Glutamatergic neuron (in vitro differentiated cells): Measurements from ENCODE around the gene TBPL1. TPM values are rescaled to one million over a fixed set of nuclear protein-coding genes. Genes with fewer than 3 reads are reported as not detected.

Source experiments
- DNase-seq: peaks from one replicate; pipeline ENCODE4 v3.0.0; 2022
- H3K27ac Mint-ChIP-seq: one replicate; pipeline ENCODE4 v1.8.0; 2020; ENCODE audit warnings: mild to moderate bottlenecking, mixed read lengths, inconsistent platforms; ENCODE audit not compliant: unreplicated experiment
- H3K27me3 Mint-ChIP-seq: one replicate; pipeline ENCODE4 v1.8.0; 2020; ENCODE audit warnings: mild to moderate bottlenecking, moderate library complexity, mixed read lengths, inconsistent platforms; ENCODE audit not compliant: unreplicated experiment
- H3K36me3 Mint-ChIP-seq: one replicate; pipeline ENCODE4 v1.8.0; 2020; ENCODE audit warnings: mild to moderate bottlenecking, mixed read lengths, inconsistent platforms; ENCODE audit not compliant: unreplicated experiment
- H3K4me1 Mint-ChIP-seq: one replicate; pipeline ENCODE4 v1.8.0; 2020; ENCODE audit warnings: mild to moderate bottlenecking, low read depth, mixed read lengths, inconsistent platforms; ENCODE audit not compliant: unreplicated experiment
- H3K4me3 Mint-ChIP-seq: one replicate; pipeline ENCODE4 v1.8.0; 2020; ENCODE audit warnings: mild to moderate bottlenecking, mixed read lengths, inconsistent platforms; ENCODE audit not compliant: unreplicated experiment
- H3K9me3 Mint-ChIP-seq: one replicate; pipeline ENCODE4 v1.8.0; 2020; ENCODE audit warnings: mild to moderate bottlenecking, moderate library complexity, mixed read lengths, inconsistent platforms; ENCODE audit not compliant: unreplicated experiment
- total RNA-seq: library from RNA; stranded (reverse); fragmentation: NEBNext Ultra II Directional; extraction: Animal tissue kit (Norgen Biotek cat#: 25700); gene quantifications from one replicate; pipeline ENCODE4 v1.2.1, GENCODE V29; 2021; ENCODE audit not compliant: unreplicated experiment
- TF ChIP-seq, protein P1 (sequence below): fragments of 200-600 bp; sonication (generic); IDR thresholded peaks from one replicate; pipeline ENCODE4 v1.5.0; 2021; ENCODE audit not compliant: partially characterized antibody, unreplicated experiment

Gene TBPL1
- total RNA-seq, 1 donor from 2014 or later = 156 TPM

DNA sequence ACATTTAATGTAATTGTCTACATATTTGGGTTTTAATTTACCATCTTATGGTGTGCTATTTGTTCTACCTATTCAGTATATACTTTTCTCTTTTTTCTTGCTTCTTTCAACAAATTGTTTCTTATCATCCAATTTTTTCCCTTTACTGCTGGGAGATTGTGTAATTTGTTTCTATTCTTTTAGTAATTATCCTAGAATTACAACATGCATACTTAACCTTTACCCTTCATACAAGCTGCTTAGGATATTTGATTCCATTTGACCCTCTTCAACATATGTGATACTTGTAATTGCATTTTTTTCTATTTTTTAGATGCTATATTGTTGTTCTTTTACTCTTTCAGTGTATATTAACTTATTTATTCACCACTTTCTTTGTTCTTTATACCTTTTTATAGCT is 15.1 kb upstream of the TBPL1 start:
- no peaks in the 10 kb centered on the region for H3K4me1 Mint-ChIP-seq
- TF ChIP-seq, protein P1, sequence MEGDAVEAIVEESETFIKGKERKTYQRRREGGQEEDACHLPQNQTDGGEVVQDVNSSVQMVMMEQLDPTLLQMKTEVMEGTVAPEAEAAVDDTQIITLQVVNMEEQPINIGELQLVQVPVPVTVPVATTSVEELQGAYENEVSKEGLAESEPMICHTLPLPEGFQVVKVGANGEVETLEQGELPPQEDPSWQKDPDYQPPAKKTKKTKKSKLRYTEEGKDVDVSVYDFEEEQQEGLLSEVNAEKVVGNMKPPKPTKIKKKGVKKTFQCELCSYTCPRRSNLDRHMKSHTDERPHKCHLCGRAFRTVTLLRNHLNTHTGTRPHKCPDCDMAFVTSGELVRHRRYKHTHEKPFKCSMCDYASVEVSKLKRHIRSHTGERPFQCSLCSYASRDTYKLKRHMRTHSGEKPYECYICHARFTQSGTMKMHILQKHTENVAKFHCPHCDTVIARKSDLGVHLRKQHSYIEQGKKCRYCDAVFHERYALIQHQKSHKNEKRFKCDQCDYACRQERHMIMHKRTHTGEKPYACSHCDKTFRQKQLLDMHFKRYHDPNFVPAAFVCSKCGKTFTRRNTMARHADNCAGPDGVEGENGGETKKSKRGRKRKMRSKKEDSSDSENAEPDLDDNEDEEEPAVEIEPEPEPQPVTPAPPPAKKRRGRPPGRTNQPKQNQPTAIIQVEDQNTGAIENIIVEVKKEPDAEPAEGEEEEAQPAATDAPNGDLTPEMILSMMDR = no peak
- no peak for DNase-seq

DNA sequence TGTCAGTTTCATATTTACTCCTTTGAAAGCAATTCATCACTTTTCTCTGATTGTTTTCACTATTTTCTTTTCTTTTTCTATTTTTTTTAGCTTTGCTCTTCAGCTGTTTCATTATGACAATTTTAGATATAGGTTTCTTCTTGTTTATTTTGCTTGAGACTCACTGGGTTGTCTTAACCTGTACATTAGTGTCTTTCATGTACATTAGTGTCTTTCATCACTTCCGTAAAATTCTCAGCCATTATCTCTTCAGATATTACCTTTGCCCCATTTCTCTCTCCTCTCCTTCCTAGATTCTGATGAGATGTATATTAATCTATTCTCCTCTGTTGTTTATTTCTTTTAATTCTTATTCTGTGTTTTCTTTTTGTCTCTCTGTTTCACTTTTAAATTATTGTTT is 14.5 kb upstream of the TBPL1 start:
- TF ChIP-seq, protein P1 = no peak
- H3K4me1 Mint-ChIP-seq = no peaks in the 10 kb centered on the region
- peaks cover 15% of the 10 kb centered on the region for H3K36me3 Mint-ChIP-seq
- no peaks in the 10 kb centered on the region for H3K27me3 Mint-ChIP-seq
- DNase-seq = no peak
- H3K9me3 Mint-ChIP-seq = peaks cover 8% of the 10 kb centered on the region
- H3K27ac Mint-ChIP-seq = no peak overlapping the region
- H3K4me3 Mint-ChIP-seq = no peak overlapping the region

More for the DNA sequence above, 15.1 kb upstream of the TBPL1 start:
- Mint-ChIP-seq H3K27me3 (no peaks in the 10 kb centered on the region), H3K36me3 (peaks cover 21% of the 10 kb centered on the region), H3K4me3 (no peak overlapping the region), H3K27ac (no peak overlapping the region), H3K9me3 (peaks cover 9% of the 10 kb centered on the region)

DNA sequence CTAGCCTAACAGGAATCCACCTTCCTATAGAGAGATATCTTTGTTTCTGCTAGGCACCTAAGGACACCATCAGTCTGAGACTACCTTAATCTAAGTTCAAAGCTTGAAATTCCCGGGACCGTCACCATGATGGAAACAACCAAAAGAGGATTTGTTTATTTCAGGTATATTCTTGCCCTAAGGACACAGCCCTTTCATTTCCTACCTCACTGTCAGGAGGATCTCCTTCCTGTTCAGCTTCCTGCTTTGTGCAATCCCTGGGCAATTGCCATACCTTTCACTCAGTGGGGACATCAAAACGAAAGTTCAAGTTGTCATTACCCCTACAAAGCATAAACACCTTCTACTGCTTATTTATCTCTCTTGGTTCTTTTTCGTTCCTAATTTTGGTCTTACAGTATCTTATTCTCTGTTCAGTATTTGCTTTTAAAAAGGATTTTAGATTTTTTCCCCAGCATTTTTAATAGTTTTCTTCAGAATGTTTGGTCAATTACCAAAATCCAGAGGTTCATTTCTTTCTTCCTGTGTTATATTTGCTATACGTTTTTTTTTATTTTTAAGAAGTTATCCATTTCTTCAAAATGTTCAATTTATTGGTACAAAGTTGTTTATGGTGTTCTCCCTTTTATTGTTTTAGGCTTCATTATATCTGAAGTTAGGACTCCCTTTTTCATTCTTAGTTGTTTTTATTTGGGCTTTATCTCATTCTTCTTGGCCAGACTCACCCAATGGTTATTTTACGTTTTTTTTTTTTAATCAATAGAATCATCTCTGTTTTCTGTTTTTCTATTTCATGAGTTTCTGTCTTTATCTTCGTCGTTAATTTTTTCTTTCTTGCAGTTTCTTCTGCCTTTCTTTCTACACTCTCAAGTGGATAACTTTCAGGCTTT is 13.0 kb upstream of the TBPL1 start:
- Mint-ChIP-seq H3K36me3 (no peaks in the 10 kb centered on the region), H3K27me3 (no peaks in the 10 kb centered on the region), H3K4me3 (no peak overlapping the region), H3K27ac (no peak overlapping the region), H3K9me3 (peaks cover 2% of the 10 kb centered on the region), H3K4me1 (no peaks in the 10 kb centered on the region)
- no peak for DNase-seq
- TF ChIP-seq, protein P1 = no peak

DNA sequence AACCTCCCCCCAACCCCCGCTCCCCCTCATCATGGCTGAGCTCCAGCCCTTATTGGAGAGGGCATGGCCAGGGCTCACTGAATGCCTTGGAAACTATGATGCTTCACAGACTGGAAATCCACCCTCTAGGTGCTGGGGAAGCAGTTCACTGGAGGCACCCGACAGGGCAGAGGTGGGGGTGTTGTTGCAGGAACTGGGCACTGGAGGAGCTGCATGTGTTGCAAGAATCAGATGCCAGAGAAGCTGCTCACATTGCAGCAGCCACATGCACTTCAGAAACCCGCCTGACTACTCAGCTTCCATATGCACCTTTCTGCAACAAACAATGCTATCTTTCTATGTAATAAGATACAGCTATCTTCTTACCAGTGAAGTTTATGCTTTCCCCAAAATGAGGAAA is 7.9 kb upstream of the TBPL1 start:
- Mint-ChIP-seq H3K9me3 (no peaks in the 10 kb centered on the region), H3K36me3 (no peaks in the 10 kb centered on the region), H3K27me3 (no peaks in the 10 kb centered on the region), H3K27ac (no peak overlapping the region), H3K4me3 (no peak overlapping the region), H3K4me1 (no peaks in the 10 kb centered on the region)
- DNase-seq = no peak
- TF ChIP-seq, protein P1 = no peak

DNA sequence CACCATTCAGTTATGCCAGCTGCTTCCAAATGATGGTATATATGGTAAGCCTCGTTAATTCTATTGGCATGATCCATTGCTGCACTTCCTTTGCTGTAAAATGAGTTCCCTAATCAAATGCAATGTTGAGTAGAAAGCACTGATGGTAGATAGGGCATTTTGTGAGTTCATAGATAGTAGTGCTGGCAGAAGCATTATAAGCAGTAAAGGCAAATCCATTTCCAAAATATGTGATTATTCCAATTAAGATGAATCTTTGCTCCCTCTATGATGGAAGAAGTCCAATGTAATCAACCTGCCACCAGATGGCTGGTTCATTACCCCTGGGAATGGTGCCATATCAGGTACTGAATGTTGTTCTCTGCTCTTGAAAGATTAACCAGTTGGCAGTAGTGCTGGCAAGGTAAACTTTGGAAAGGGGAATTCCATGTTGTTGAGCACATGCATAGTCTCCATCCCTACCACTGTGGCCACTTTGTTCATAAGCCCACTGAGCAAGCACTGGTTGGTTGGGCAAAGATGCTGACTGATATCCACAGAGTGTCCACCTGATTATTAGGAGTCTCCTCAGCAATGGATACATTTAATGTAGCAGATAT is 5.6 kb upstream of the TBPL1 start:
- peaks cover 2% of the 10 kb centered on the region for H3K27me3 Mint-ChIP-seq
- peaks cover 5% of the 10 kb centered on the region for H3K4me1 Mint-ChIP-seq
- H3K27ac Mint-ChIP-seq = no peak overlapping the region
- DNase-seq = no peak
- H3K9me3 Mint-ChIP-seq = peaks cover 4% of the 10 kb centered on the region
- TF ChIP-seq, protein P1 = no peak
- no peak overlapping the region for H3K4me3 Mint-ChIP-seq
- H3K36me3 Mint-ChIP-seq = no peaks in the 10 kb centered on the region
